ENCODE results near the gene ERGIC1.

ERGIC1 gene

GRCh38 chr5:172820046-172820767 is 13.8 kb upstream of the ERGIC1 start:
- peak; percentile 94 for DNase-seq (ENCODE audit: low read depth)
- TF ChIP-seq CTCF (IDR thresholded peaks at IDR 0.05; ENCODE audit: low read length, missing control alignments) = no peak
- H3K4me3 ChIP-seq (replicated peaks; ENCODE audit: low read depth, low read length) = no peak overlapping the region

- DNase-seq (ENCODE audit: low read depth) = no peak
- no peak overlapping the region for H3K4me3 ChIP-seq (replicated peaks; ENCODE audit: low read depth, low read length)
- no peak for TF ChIP-seq CTCF (IDR thresholded peaks at IDR 0.05; ENCODE audit: low read length, missing control alignments)
These were observed 12.6 kb upstream of the ERGIC1 start for GRCh38 chr5:172821340-172821985.

GRCh38 chr5:172823840-172824362 is 10.2 kb upstream of the ERGIC1 start:
- H3K4me3 ChIP-seq (replicated peaks; ENCODE audit: low read depth, low read length) = no peak overlapping the region
- no peak for DNase-seq (ENCODE audit: low read depth)
- no peak for TF ChIP-seq CTCF (IDR thresholded peaks at IDR 0.05; ENCODE audit: low read length, missing control alignments)

- H3K4me3 ChIP-seq (replicated peaks; ENCODE audit: low read depth, low read length) = no peak overlapping the region
- no peak for TF ChIP-seq CTCF (IDR thresholded peaks at IDR 0.05; ENCODE audit: low read length, missing control alignments)
- DNase-seq (ENCODE audit: low read depth) = no peak
These were observed 8.3 kb upstream of the ERGIC1 start for GRCh38 chr5:172825610-172826204.

GRCh38 chr5:172827841-172828240 is 6.2 kb upstream of the ERGIC1 start:
- no peak for DNase-seq (ENCODE audit: low read depth)
- no peak overlapping the region for H3K4me3 ChIP-seq (replicated peaks; ENCODE audit: low read depth, low read length)
- no peak for TF ChIP-seq CTCF (IDR thresholded peaks at IDR 0.05; ENCODE audit: low read length, missing control alignments)

GRCh38 chr5:172828911-172829431 is 5.1 kb upstream of the ERGIC1 start:
- no peak for TF ChIP-seq CTCF (IDR thresholded peaks at IDR 0.05; ENCODE audit: low read length, missing control alignments)
- H3K4me3 ChIP-seq (replicated peaks; ENCODE audit: low read depth, low read length) = no peak overlapping the region
- DNase-seq (ENCODE audit: low read depth) = no peak

Measured in fibroblast of pulmonary artery (primary cell).